ENCODE data around the gene AGBL1.

The AGBL1 gene

DNA sequence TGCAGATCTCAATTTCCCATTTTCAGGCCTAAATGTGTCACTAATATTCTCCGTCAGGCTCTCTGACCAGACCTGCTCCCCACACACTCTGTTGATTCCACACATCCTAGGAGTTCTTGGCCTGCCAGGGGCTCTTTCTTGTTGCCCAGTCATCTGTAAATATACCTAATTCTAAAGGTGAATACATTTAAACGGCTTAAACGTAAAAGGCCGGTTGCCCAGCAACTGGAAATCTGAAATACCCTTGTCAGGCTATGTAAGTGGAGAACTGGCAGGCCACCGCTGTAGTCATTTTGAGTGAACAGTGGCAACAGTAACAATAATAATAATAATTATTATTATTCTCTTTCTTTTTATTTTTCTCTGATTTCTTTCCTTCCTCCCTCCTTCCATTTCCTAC, 302.7 kb downstream of the AGBL1 start:
- Histone ChIP-seq H3K27me3 (ENCODE audit: insufficient read depth, poor library complexity, severe bottlenecking) (no peaks in the 10 kb centered on the region), H3K4me3 (replicated peaks; ENCODE audit: insufficient read depth, low read length) (no peak overlapping the region), H3K27ac (replicated peaks) (no peak overlapping the region)
- no peak for TF ChIP-seq GABPA (IDR thresholded peaks at IDR 0.05; ENCODE audit: low read depth)
- no peak for TF ChIP-seq POLR2AphosphoS5 (IDR thresholded peaks at IDR 0.05; ENCODE audit: low read depth)
- TF ChIP-seq, protein P1, sequence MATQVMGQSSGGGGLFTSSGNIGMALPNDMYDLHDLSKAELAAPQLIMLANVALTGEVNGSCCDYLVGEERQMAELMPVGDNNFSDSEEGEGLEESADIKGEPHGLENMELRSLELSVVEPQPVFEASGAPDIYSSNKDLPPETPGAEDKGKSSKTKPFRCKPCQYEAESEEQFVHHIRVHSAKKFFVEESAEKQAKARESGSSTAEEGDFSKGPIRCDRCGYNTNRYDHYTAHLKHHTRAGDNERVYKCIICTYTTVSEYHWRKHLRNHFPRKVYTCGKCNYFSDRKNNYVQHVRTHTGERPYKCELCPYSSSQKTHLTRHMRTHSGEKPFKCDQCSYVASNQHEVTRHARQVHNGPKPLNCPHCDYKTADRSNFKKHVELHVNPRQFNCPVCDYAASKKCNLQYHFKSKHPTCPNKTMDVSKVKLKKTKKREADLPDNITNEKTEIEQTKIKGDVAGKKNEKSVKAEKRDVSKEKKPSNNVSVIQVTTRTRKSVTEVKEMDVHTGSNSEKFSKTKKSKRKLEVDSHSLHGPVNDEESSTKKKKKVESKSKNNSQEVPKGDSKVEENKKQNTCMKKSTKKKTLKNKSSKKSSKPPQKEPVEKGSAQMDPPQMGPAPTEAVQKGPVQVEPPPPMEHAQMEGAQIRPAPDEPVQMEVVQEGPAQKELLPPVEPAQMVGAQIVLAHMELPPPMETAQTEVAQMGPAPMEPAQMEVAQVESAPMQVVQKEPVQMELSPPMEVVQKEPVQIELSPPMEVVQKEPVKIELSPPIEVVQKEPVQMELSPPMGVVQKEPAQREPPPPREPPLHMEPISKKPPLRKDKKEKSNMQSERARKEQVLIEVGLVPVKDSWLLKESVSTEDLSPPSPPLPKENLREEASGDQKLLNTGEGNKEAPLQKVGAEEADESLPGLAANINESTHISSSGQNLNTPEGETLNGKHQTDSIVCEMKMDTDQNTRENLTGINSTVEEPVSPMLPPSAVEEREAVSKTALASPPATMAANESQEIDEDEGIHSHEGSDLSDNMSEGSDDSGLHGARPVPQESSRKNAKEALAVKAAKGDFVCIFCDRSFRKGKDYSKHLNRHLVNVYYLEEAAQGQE (IDR thresholded peaks at IDR 0.05; ENCODE audit: insufficient replicate concordance, low read depth) = no peak
- TF ChIP-seq, protein P2, sequence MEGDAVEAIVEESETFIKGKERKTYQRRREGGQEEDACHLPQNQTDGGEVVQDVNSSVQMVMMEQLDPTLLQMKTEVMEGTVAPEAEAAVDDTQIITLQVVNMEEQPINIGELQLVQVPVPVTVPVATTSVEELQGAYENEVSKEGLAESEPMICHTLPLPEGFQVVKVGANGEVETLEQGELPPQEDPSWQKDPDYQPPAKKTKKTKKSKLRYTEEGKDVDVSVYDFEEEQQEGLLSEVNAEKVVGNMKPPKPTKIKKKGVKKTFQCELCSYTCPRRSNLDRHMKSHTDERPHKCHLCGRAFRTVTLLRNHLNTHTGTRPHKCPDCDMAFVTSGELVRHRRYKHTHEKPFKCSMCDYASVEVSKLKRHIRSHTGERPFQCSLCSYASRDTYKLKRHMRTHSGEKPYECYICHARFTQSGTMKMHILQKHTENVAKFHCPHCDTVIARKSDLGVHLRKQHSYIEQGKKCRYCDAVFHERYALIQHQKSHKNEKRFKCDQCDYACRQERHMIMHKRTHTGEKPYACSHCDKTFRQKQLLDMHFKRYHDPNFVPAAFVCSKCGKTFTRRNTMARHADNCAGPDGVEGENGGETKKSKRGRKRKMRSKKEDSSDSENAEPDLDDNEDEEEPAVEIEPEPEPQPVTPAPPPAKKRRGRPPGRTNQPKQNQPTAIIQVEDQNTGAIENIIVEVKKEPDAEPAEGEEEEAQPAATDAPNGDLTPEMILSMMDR (IDR thresholded peaks at IDR 0.05; ENCODE audit: insufficient read depth, low read length) = no peak
- TF ChIP-seq SPI1 (IDR thresholded peaks at IDR 0.05; ENCODE audit: borderline replicate concordance, low read depth) = no peak
- no peak for DNase-seq (ENCODE audit: low read depth in 1 of 2, low spot score in 1 of 2)

DNA sequence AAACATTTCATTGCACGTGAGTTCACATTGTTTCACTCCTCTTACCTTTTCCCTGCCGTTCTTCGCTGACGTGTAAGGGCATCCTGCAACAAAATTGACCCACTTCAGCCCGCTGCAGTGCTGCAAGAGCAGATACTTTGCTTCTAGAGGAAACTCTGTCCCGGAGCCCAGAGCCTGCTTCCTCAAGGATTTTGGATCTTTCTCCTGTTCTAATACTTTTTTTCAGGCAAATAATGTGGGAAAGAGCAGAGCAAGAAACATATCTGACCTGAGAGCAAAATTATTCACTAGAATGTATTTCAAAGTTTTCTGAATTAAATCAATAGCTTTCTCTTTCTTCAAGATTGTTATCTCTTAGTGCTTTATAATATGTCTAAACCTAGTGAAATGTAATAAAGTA, 303.9 kb downstream of the AGBL1 start:
- no peak overlapping the region for H3K27ac ChIP-seq (replicated peaks)
- DNase-seq (ENCODE audit: low read depth in 1 of 2, low spot score in 1 of 2) = no peak
- TF ChIP-seq POLR2AphosphoS5 (IDR thresholded peaks at IDR 0.05; ENCODE audit: low read depth) (no peak), GABPA (IDR thresholded peaks at IDR 0.05; ENCODE audit: low read depth) (no peak), SPI1 (IDR thresholded peaks at IDR 0.05; ENCODE audit: borderline replicate concordance, low read depth) (no peak)
- TF ChIP-seq, protein P2 (IDR thresholded peaks at IDR 0.05; ENCODE audit: insufficient read depth, low read length) = no peak
- TF ChIP-seq, protein P1 (IDR thresholded peaks at IDR 0.05; ENCODE audit: insufficient replicate concordance, low read depth) = no peak
- no peak overlapping the region for H3K4me3 ChIP-seq (replicated peaks; ENCODE audit: insufficient read depth, low read length)
- no peaks in the 10 kb centered on the region for H3K27me3 ChIP-seq (ENCODE audit: insufficient read depth, poor library complexity, severe bottlenecking)

DNA sequence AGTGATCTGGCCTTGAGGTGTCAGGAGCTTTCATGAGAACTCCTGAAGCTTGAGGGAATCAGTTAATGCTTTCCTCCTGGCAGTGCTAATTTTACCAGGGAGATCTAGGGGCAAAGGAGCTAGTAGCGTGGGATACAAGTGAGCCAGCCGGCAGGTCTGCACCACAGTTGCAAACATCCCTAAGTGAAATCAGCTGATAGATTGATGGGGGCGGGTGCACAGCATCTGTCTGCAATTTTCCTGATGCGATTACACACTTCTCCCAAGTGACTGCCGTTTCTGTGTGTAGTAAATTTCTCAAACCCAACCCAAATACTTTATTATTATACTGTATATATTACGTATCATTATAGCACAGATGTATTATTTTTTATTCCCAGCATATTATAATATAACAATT, 304.5 kb downstream of the AGBL1 start:
- no peaks in the 10 kb centered on the region for H3K27me3 ChIP-seq (ENCODE audit: insufficient read depth, poor library complexity, severe bottlenecking)
- no peak overlapping the region for H3K27ac ChIP-seq (replicated peaks)
- no peak for DNase-seq (ENCODE audit: low read depth in 1 of 2, low spot score in 1 of 2)
- TF ChIP-seq, protein P2 (IDR thresholded peaks at IDR 0.05; ENCODE audit: insufficient read depth, low read length) = no peak
- TF ChIP-seq SPI1 (IDR thresholded peaks at IDR 0.05; ENCODE audit: borderline replicate concordance, low read depth) (no peak), GABPA (IDR thresholded peaks at IDR 0.05; ENCODE audit: low read depth) (no peak), POLR2AphosphoS5 (IDR thresholded peaks at IDR 0.05; ENCODE audit: low read depth) (no peak)
- TF ChIP-seq, protein P1 (IDR thresholded peaks at IDR 0.05; ENCODE audit: insufficient replicate concordance, low read depth) = no peak
- H3K4me3 ChIP-seq (replicated peaks; ENCODE audit: insufficient read depth, low read length) = no peak overlapping the region

Measured in HL-60 (cell line).